MM.1S (cell line): ENCODE results near the gene EIF4G1.

Experiments
- EZH2 ChIP-seq: fragments of 300-600 bp; sonication (generic); optimal IDR thresholded peaks from 2 replicates; pipeline ENCODE3; 2017; ENCODE audit warnings: low read depth, mild to moderate bottlenecking, antibody characterized with exemption, low read length, mixed read lengths
- EZH2phosphoT487 ChIP-seq: fragments of 300-600 bp; sonication (generic); IDR thresholded peaks from 2 replicates; pipeline ENCODE4 v1.6.1; 2018; ENCODE audit warnings: antibody characterized with exemption, low read length
- TF ChIP-seq, protein P1 (sequence below): fragments of 300-600 bp; sonication (generic); IDR thresholded peaks from 2 replicates; pipeline ENCODE4 v1.5.1; 2016; ENCODE audit warnings: antibody characterized with exemption, low read length, mixed read lengths

GRCh38 chr3:184291738-184292445 is 22.5 kb upstream of the EIF4G1 start:
- TF ChIP-seq EZH2phosphoT487 = no peak
- TF ChIP-seq, protein P1, sequence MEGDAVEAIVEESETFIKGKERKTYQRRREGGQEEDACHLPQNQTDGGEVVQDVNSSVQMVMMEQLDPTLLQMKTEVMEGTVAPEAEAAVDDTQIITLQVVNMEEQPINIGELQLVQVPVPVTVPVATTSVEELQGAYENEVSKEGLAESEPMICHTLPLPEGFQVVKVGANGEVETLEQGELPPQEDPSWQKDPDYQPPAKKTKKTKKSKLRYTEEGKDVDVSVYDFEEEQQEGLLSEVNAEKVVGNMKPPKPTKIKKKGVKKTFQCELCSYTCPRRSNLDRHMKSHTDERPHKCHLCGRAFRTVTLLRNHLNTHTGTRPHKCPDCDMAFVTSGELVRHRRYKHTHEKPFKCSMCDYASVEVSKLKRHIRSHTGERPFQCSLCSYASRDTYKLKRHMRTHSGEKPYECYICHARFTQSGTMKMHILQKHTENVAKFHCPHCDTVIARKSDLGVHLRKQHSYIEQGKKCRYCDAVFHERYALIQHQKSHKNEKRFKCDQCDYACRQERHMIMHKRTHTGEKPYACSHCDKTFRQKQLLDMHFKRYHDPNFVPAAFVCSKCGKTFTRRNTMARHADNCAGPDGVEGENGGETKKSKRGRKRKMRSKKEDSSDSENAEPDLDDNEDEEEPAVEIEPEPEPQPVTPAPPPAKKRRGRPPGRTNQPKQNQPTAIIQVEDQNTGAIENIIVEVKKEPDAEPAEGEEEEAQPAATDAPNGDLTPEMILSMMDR = no peak
- no peak for TF ChIP-seq EZH2
